Uterus (tissue), 4 donors: ENCODE measurements around the gene FBXO3. TPM values are rescaled to one million over a fixed set of nuclear protein-coding genes. Genes with fewer than 3 reads are reported as not detected.

Experiments used
- DNase-seq, 2 donors: peaks; one replicate each; pipeline ENCODE4 v3.0.0-alpha.2; 2019 to 2020
- H3K27ac ChIP-seq, 2 donors: fragments of 200-600 bp; sonication (generic); 1 replicate in 1 of 2; 2 replicates in 1 of 2; pipeline ENCODE4 v1.5.1; 2016 to 2018
- H3K27me3 ChIP-seq, 2 donors: fragments of 200-600 bp; sonication (generic); one replicate each; pipeline ENCODE4 v1.5.1; 2018 to 2019; ENCODE audit warnings: control low read depth in 1 of 2
- H3K36me3 ChIP-seq, 2 donors: fragments of 200-600 bp; sonication (generic); one replicate each; pipeline ENCODE4 v1.5.1; 2019; ENCODE audit warnings: control low read depth in 1 of 2
- H3K4me1 ChIP-seq, 2 donors: fragments of 200-600 bp; sonication (generic); one replicate each; pipeline ENCODE4 v1.5.1; 2018 to 2019; ENCODE audit warnings: control low read depth in 1 of 2
- H3K4me3 ChIP-seq, 2 donors: fragments of 200-600 bp; sonication (generic); 1 replicate in 1 of 2; 2 replicates in 1 of 2; pipeline ENCODE4 v1.5.1; 2018 to 2019; ENCODE audit warnings: mild to moderate bottlenecking in 1 of 2
- H3K9me3 ChIP-seq, 2 donors: fragments of 200-600 bp; sonication (generic); one replicate each; pipeline ENCODE4 v1.5.1; 2019; ENCODE audit warnings: control low read depth in 1 of 2
- CTCF ChIP-seq, 4 experiments: fragments of 200-600 bp in 2 of 4; fragments of 450-650 bp in 2 of 4; sonication (generic) in 2 of 4; IDR thresholded peaks; one replicate each; pipeline ENCODE4 v1.5.1; 2016 to 2019; ENCODE audit warnings: antibody characterized with exemption in 4 of 4, mild to moderate bottlenecking in 2 of 4, moderate library complexity in 1 of 4
- POLR2A ChIP-seq, 2 donors: fragments of 450-650 bp; IDR thresholded peaks; one replicate each; pipeline ENCODE4 v1.6.1; 2016; ENCODE audit warnings: antibody characterized with exemption in 2 of 2, mild to moderate bottlenecking in 1 of 2, moderate library complexity in 1 of 2
- intact Hi-C: fragments of 100-400 bp; cut with DNase I; formaldehyde crosslinking; loops from one replicate; pipeline ENCODE4 v1.15.1; 2023; ENCODE audit warnings: low total_unique reads
- total RNA-seq, 4 donors: library from RNA; depleted of rRNA in 3 of 4; stranded (reverse); fragments of >200 nt in 3 of 4; gene quantifications; one replicate each; pipeline versions ENCODE4 v1.1.0 to v1.2.4, GENCODE V29; 2014 to 2023
- donor health status: DM: yes; HTN: yes; CAD: no.

Gene FBXO3
- total RNA-seq, 4 donors from 2014 or later, result 12.0 to 92.7 (median 47.8) TPM

GRCh38 chr11:33716243-33716642 lies 58.1 kb downstream of the FBXO3 start:
- no peaks in the 10 kb centered on the region for H3K27me3 ChIP-seq
- H3K9me3 ChIP-seq, result no peaks in the 10 kb centered on the region
- no peak overlapping the region for H3K4me3 ChIP-seq
- peak in 1 of 4 experiments; percentile 19 for TF ChIP-seq CTCF (IDR thresholded peaks at IDR 0.05)
- no peak for TF ChIP-seq POLR2A (IDR thresholded peaks at IDR 0.05)
- intact Hi-C loops, result no loop called here
- H3K27ac ChIP-seq, result peak overlapping the region in 1 of 2 donors; percentile 24
- H3K4me1 ChIP-seq, result no peaks in the 10 kb centered on the region
- H3K36me3 ChIP-seq, result no peaks in the 10 kb centered on the region
- no peak for DNase-seq

GRCh38 chr11:33713856-33714398 lies 60.4 kb downstream of the FBXO3 start:
- Histone ChIP-seq H3K4me3 (no peak overlapping the region), H3K27me3 (no peaks in the 10 kb centered on the region), H3K9me3 (no peaks in the 10 kb centered on the region), H3K36me3 (no peaks in the 10 kb centered on the region), H3K4me1 (no peaks in the 10 kb centered on the region), H3K27ac (no peak overlapping the region)
- no peak for DNase-seq
- TF ChIP-seq CTCF (IDR thresholded peaks at IDR 0.05), result no peak
- no peak for TF ChIP-seq POLR2A (IDR thresholded peaks at IDR 0.05)
- intact Hi-C loops, result no loop called here

GRCh38 chr11:33713151-33713855 lies 61.0 kb downstream of the FBXO3 start:
- no peaks in the 10 kb centered on the region for H3K36me3 ChIP-seq

GRCh38 chr11:33712436-33712835 lies 61.9 kb downstream of the FBXO3 start:
- H3K4me3 ChIP-seq, result no peak overlapping the region
- no peak for DNase-seq
- no peaks in the 10 kb centered on the region for H3K4me1 ChIP-seq
- TF ChIP-seq POLR2A (IDR thresholded peaks at IDR 0.05) (no peak), CTCF (IDR thresholded peaks at IDR 0.05) (no peak)
- no peaks in the 10 kb centered on the region for H3K9me3 ChIP-seq
- H3K36me3 ChIP-seq, result no peaks in the 10 kb centered on the region
- no peak overlapping the region for H3K27ac ChIP-seq
- no peaks in the 10 kb centered on the region for H3K27me3 ChIP-seq
- intact Hi-C loops, result no loop called here

More at GRCh38 chr11:33713151-33713855, 61.0 kb downstream of the FBXO3 start:
- intact Hi-C loops, result no loop called here
- no peak overlapping the region for H3K4me3 ChIP-seq
- H3K27ac ChIP-seq, result no peak overlapping the region
- no peaks in the 10 kb centered on the region for H3K9me3 ChIP-seq
- TF ChIP-seq POLR2A (IDR thresholded peaks at IDR 0.05) (no peak), CTCF (IDR thresholded peaks at IDR 0.05) (no peak)
- no peaks in the 10 kb centered on the region for H3K27me3 ChIP-seq
- DNase-seq, result no peak
- no peaks in the 10 kb centered on the region for H3K4me1 ChIP-seq

DNA sequence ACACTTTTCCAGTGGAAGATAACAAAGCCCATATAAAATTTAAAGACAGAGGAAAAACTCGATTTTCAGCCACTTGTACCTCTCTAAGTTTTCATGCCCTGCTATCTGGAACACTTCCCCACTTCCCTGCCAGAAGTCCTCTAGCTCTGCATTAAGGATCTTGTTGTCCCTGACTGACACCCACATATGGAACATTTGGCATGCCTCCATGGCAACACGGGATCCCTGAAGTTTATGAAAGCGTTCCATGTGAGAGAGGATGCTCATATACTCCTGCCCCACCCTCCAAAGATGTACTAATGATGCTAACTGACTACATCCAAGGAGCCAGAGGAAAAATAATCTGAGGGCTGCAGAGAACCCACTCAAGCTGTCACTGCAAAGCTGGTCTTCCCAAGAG lies 64.9 kb downstream of the FBXO3 start:
- no peaks in the 10 kb centered on the region for H3K27me3 ChIP-seq
- H3K27ac ChIP-seq, result no peak overlapping the region
- H3K4me3 ChIP-seq, result no peak overlapping the region
- intact Hi-C loops, result no loop called here
- no peak for TF ChIP-seq POLR2A (IDR thresholded peaks at IDR 0.05)
- TF ChIP-seq CTCF (IDR thresholded peaks at IDR 0.05), result no peak
- no peaks in the 10 kb centered on the region for H3K4me1 ChIP-seq
- no peaks in the 10 kb centered on the region for H3K9me3 ChIP-seq
- no peaks in the 10 kb centered on the region for H3K36me3 ChIP-seq
- DNase-seq, result no peak
